Activated naive CD4-positive, alpha-beta T cell treated with anti-CD3 and anti-CD28 coated beads for 36 hours (primary cell): ENCODE data around the gene TEX10. TPM values are rescaled to one million over a fixed set of nuclear protein-coding genes. Genes with fewer than 3 reads are reported as not detected.

ENCODE experiments used
- CTCF ChIA-PET: fragments of 350-600 bp; sonication (Branson Sonifier 250); formaldehyde crosslinking; loops from one replicate; lab custom pipeline; 2021; ENCODE audit warnings: antibody characterized with exemption; lab: Charles Lee
- DNase-seq: peaks from one replicate; pipeline ENCODE4 v3.0.0-alpha.2; 2020
- H3K27ac Mint-ChIP-seq: one replicate; pipeline ENCODE4 v1.8.0; 2021; ENCODE audit warnings: mild to moderate bottlenecking, mixed read lengths
- H3K27me3 Mint-ChIP-seq: one replicate; pipeline ENCODE4 v1.8.0; 2021; ENCODE audit warnings: low read depth, mixed read lengths
- H3K36me3 Mint-ChIP-seq: one replicate; pipeline ENCODE4 v1.8.0; 2021; ENCODE audit warnings: low read depth, mixed read lengths
- H3K4me1 Mint-ChIP-seq: one replicate; pipeline ENCODE4 v1.8.0; 2021; ENCODE audit warnings: low read depth, mixed read lengths
- H3K4me3 Mint-ChIP-seq: one replicate; pipeline ENCODE4 v1.8.0; 2021; ENCODE audit warnings: mild to moderate bottlenecking, moderate library complexity, mixed read lengths
- H3K9me3 Mint-ChIP-seq: one replicate; pipeline ENCODE4 v1.8.0; 2021; ENCODE audit warnings: mixed read lengths
- intact Hi-C: fragments of 100-400 bp; cut with micrococcal nuclease; formaldehyde crosslinking; loops from one replicate; pipeline ENCODE4 v1.15.1; 2023
- total RNA-seq, 2 experiments: library from RNA; stranded (reverse); gene quantifications; one replicate each; pipeline ENCODE4 v1.2.3, GENCODE V29; 2021

TEX10 gene
- total RNA-seq, 2 experiments from 2014 or later: 17.3 to 17.9 TPM

- Mint-ChIP-seq H3K27me3 (no peaks in the 10 kb centered on the region), H3K36me3 (peaks cover 4% of the 10 kb centered on the region), H3K27ac (no peak overlapping the region), H3K4me1 (no peaks in the 10 kb centered on the region), H3K9me3 (no peaks in the 10 kb centered on the region), H3K4me3 (no peak overlapping the region)
- DNase-seq: no peak
- CTCF ChIA-PET: no interaction called here
- intact Hi-C loops: no loop called here
These were observed 15.9 kb upstream of the TEX10 start for GRCh38 chr9:100368672-100369071.

GRCh38 chr9:100366121-100366520, 13.4 kb upstream of the TEX10 start:
- H3K4me1 Mint-ChIP-seq: no peaks in the 10 kb centered on the region

GRCh38 chr9:100364013-100364412, 11.3 kb upstream of the TEX10 start:
- no peaks in the 10 kb centered on the region for H3K4me1 Mint-ChIP-seq
- H3K27ac Mint-ChIP-seq: no peak overlapping the region
- intact Hi-C loops: no loop called here
- no peaks in the 10 kb centered on the region for H3K27me3 Mint-ChIP-seq
- no peak for DNase-seq
- H3K36me3 Mint-ChIP-seq: peaks cover 4% of the 10 kb centered on the region
- H3K4me3 Mint-ChIP-seq: no peak overlapping the region
- no peaks in the 10 kb centered on the region for H3K9me3 Mint-ChIP-seq
- CTCF ChIA-PET: no interaction called here

More at GRCh38 chr9:100366121-100366520, 13.4 kb upstream of the TEX10 start:
- CTCF ChIA-PET: interaction anchor here (1.4 kb wide), 1 partner anchor 72 kb away, joined by 5 read pairs; no protein-coding TSS in a partner anchor
- Mint-ChIP-seq H3K27ac (no peak overlapping the region), H3K27me3 (no peaks in the 10 kb centered on the region), H3K9me3 (no peaks in the 10 kb centered on the region), H3K36me3 (peaks cover 4% of the 10 kb centered on the region), H3K4me3 (no peak overlapping the region)
- intact Hi-C loops: no loop called here
- no peak for DNase-seq

GRCh38 chr9:100359057-100359456, 6.3 kb upstream of the TEX10 start:
- H3K27me3 Mint-ChIP-seq: no peaks in the 10 kb centered on the region

GRCh38 chr9:100357501-100357900, 4.8 kb upstream of the TEX10 start:
- intact Hi-C loops: loop anchor here (10.0 kb wide), 2 partner anchors 453 to 1177 kb away; partner anchors contain the start of genes RNF20 and STX17
- Mint-ChIP-seq H3K36me3 (peaks cover 10% of the 10 kb centered on the region), H3K27me3 (no peaks in the 10 kb centered on the region), H3K27ac (no peak overlapping the region), H3K4me1 (peaks cover 8% of the 10 kb centered on the region), H3K4me3 (no peak overlapping the region), H3K9me3 (peaks cover 4% of the 10 kb centered on the region)
- CTCF ChIA-PET: no interaction called here
- no peak for DNase-seq

More at GRCh38 chr9:100359057-100359456, 6.3 kb upstream of the TEX10 start:
- H3K9me3 Mint-ChIP-seq: peaks cover 4% of the 10 kb centered on the region
- no peak overlapping the region for H3K27ac Mint-ChIP-seq
- no peak for DNase-seq
- peaks cover 11% of the 10 kb centered on the region for H3K36me3 Mint-ChIP-seq
- intact Hi-C loops: loop anchor here (10.0 kb wide), 2 partner anchors 454 to 1176 kb away; partner anchors contain the start of genes RNF20 and STX17
- CTCF ChIA-PET: no interaction called here
- H3K4me1 Mint-ChIP-seq: peaks cover 2% of the 10 kb centered on the region
- no peak overlapping the region for H3K4me3 Mint-ChIP-seq

GRCh38 chr9:100355561-100355960, 2.8 kb upstream of the TEX10 start:
- no peak for DNase-seq
- H3K4me1 Mint-ChIP-seq: peaks cover 15% of the 10 kb centered on the region
- H3K9me3 Mint-ChIP-seq: peaks cover 4% of the 10 kb centered on the region
- H3K4me3 Mint-ChIP-seq: no peak overlapping the region
- H3K36me3 Mint-ChIP-seq: peaks cover 13% of the 10 kb centered on the region
- H3K27me3 Mint-ChIP-seq: no peaks in the 10 kb centered on the region
- no peak overlapping the region for H3K27ac Mint-ChIP-seq
- CTCF ChIA-PET: interaction anchor here (1.2 kb wide), 1 partner anchor 82 kb away, joined by 7 read pairs; no protein-coding TSS in a partner anchor
- intact Hi-C loops: loop anchor here (10.0 kb wide), 2 partner anchors 451 to 1179 kb away; partner anchors contain the start of genes RNF20 and STX17

GRCh38 chr9:100354121-100354800, 1.5 kb upstream of the TEX10 start:
- peak overlapping the region; percentile 7 for H3K4me3 Mint-ChIP-seq
- H3K4me1 Mint-ChIP-seq: peaks cover 25% of the 10 kb centered on the region
- H3K27me3 Mint-ChIP-seq: no peaks in the 10 kb centered on the region
- H3K27ac Mint-ChIP-seq: no peak overlapping the region
- peaks cover 4% of the 10 kb centered on the region for H3K9me3 Mint-ChIP-seq
- H3K36me3 Mint-ChIP-seq: peaks cover 13% of the 10 kb centered on the region
- no peak for DNase-seq
- CTCF ChIA-PET: interaction anchor here (0.6 to 0.8 kb wide), 2 partner anchors 69 to 242 kb away, joined by 3 to 7 read pairs; no protein-coding TSS in a partner anchor
- intact Hi-C loops: loop anchor here (10.0 kb wide), 2 partner anchors 449 to 1181 kb away; partner anchors contain the start of genes RNF20 and STX17

GRCh38 chr9:100352201-100352726, 478 bp downstream of the TEX10 start:
- no peaks in the 10 kb centered on the region for H3K27me3 Mint-ChIP-seq
- intact Hi-C loops: loop anchor here (1.0 to 10.0 kb wide), 10 partner anchors 59 to 1183 kb away; partner anchors contain the start of genes ALG2, ERP44, INVS and MRPL50

GRCh38 chr9:100351508-100351907, 1.2 kb downstream of the TEX10 start:
- CTCF ChIA-PET: interaction anchor here (0.6 to 1.0 kb wide), 2 partner anchors 10 to 78 kb away, joined by 3 to 4 read pairs; no protein-coding TSS in a partner anchor
- peaks cover 40% of the 10 kb centered on the region for H3K4me1 Mint-ChIP-seq
- DNase-seq: no peak
- no peaks in the 10 kb centered on the region for H3K9me3 Mint-ChIP-seq
- H3K36me3 Mint-ChIP-seq: peaks cover 11% of the 10 kb centered on the region
- peak overlapping the region; percentile 82 for H3K4me3 Mint-ChIP-seq
- no peak overlapping the region for H3K27ac Mint-ChIP-seq
- intact Hi-C loops: loop anchor here (10.0 kb wide), 2 partner anchors 447 to 1183 kb away; partner anchors contain the start of genes RNF20 and STX17
- H3K27me3 Mint-ChIP-seq: no peaks in the 10 kb centered on the region

More at GRCh38 chr9:100352201-100352726, 478 bp downstream of the TEX10 start:
- peaks cover 34% of the 10 kb centered on the region for H3K4me1 Mint-ChIP-seq
- peak; percentile 40 for DNase-seq
- peaks cover 7% of the 10 kb centered on the region for H3K36me3 Mint-ChIP-seq
- peak overlapping the region; percentile 85 for H3K4me3 Mint-ChIP-seq
- H3K27ac Mint-ChIP-seq: peak overlapping the region; percentile 74
- H3K9me3 Mint-ChIP-seq: peaks cover 1% of the 10 kb centered on the region
- CTCF ChIA-PET: interaction anchor here (0.7 kb wide), 1 partner anchor 120 kb away, joined by 3 read pairs; the partner anchor contains the start of gene TMEFF1

- Mint-ChIP-seq H3K4me3 (no peak overlapping the region), H3K9me3 (no peaks in the 10 kb centered on the region), H3K36me3 (peaks cover 18% of the 10 kb centered on the region), H3K27ac (no peak overlapping the region), H3K4me1 (peaks cover 45% of the 10 kb centered on the region), H3K27me3 (no peaks in the 10 kb centered on the region)
- CTCF ChIA-PET: interaction anchor here (0.6 to 1.7 kb wide), 4 partner anchors 25 to 259 kb away, joined by 3 to 5 read pairs (median 3); no protein-coding TSS in a partner anchor
- intact Hi-C loops: loop anchor here (10.0 kb wide), 2 partner anchors 445 to 1185 kb away; partner anchors contain the start of genes RNF20 and STX17
- DNase-seq: no peak
These were observed 2.6 kb downstream of the TEX10 start for GRCh38 chr9:100350188-100350587.

- H3K4me3 Mint-ChIP-seq: no peak overlapping the region
- no peak for DNase-seq
- no peaks in the 10 kb centered on the region for H3K9me3 Mint-ChIP-seq
- no peak overlapping the region for H3K27ac Mint-ChIP-seq
- H3K36me3 Mint-ChIP-seq: peaks cover 18% of the 10 kb centered on the region
- no peaks in the 10 kb centered on the region for H3K27me3 Mint-ChIP-seq
- CTCF ChIA-PET: interaction anchor here (2.4 kb wide), 1 partner anchor 21 kb away, joined by 10 read pairs; no protein-coding TSS in a partner anchor
- peaks cover 46% of the 10 kb centered on the region for H3K4me1 Mint-ChIP-seq
- intact Hi-C loops: no loop called here
These were observed 5.9 kb downstream of the TEX10 start for GRCh38 chr9:100346836-100347235.

GRCh38 chr9:100341889-100342288, 10.9 kb downstream of the TEX10 start:
- no peaks in the 10 kb centered on the region for H3K27me3 Mint-ChIP-seq
- CTCF ChIA-PET: interaction anchor here (0.6 to 1.1 kb wide), 3 partner anchors 9 to 119 kb away, joined by 4 to 5 read pairs (median 4); no protein-coding TSS in a partner anchor
- no peak overlapping the region for H3K4me3 Mint-ChIP-seq
- H3K27ac Mint-ChIP-seq: no peak overlapping the region
- peaks cover 24% of the 10 kb centered on the region for H3K4me1 Mint-ChIP-seq
- peaks cover 34% of the 10 kb centered on the region for H3K36me3 Mint-ChIP-seq
- intact Hi-C loops: no loop called here
- no peak for DNase-seq
- no peaks in the 10 kb centered on the region for H3K9me3 Mint-ChIP-seq
